ENCODE results near the gene DARS2. TPM values are rescaled to one million over a fixed set of nuclear protein-coding genes. Genes with fewer than 3 reads are reported as not detected.

The DARS2 gene
- total RNA-seq (2014; rRNA removed; shearing (Covaris generic)) = 49.9 and 50.6 TPM in 2 replicates

DNA sequence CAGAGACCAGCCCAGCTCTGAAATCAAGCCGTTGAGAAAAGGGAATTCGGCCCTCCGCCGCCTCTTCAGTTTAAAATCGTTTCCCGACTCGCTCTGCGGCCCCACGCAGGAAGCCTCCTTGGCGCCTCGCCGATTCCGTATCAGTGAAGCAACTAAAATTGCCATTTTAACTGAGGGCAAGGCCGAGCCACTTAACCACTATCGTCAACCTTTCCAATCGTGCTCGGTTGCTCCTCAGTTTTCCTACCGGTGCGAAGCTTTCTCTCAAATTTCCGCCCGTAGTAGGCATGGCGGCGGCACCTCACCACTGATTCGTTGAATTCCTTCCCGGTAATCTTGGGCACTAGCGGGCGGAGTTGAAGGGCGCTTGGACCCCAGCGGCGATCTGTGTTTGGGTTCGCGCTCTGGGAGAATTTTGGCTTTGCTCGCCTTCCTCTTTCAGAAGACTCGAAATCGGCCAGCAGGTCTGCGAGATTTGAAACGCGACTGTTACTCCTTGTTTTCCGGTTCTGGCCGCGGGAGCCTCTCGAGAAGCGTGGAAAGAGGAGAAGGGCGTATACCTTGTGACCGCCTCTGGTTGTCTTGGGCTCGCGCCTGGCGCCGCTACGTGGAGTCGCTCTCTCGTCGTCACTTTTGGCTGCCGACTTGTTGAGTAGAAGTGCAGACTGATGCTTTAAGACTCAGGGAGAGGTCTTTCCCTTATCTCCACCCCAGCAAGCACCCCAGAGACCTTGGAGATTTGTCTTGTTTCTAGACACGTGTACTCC, at the start of gene DARS2, which contains the start of gene CENPL:
TSS of gene DARS2 (plus strand) at position 359 of the 767 bp plus-strand sequence. CDS start 557 bp downstream, outside the sequence.
TSS of gene CENPL (minus strand) at position 569 of the 767 bp plus-strand sequence. CDS start 13,584 bp downstream, outside the sequence.

DNA sequence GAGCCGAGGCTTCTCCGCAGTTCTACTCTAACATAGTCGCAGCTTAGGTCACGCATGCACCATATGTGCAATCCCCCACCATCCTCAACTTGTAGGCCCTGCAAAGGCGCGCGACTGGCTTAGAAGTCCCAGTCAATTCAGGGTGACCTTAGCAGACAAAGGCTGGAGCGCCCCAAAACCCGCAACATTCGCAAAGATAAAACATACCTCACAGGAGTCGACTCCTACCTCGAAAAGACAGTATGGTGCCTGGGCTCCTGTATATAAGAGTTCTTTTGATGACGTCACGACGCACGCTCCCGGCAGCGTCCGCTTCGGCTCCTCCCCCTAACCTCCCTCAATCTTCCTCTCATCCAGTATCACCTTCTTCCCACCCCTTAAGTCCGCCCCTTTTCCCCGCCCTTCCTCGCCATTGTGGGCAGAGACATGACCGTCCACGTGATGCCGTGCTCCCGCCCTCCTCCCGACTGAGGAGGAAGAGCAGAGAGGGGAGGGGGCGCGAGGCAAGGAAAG, 43.3 kb downstream of the DARS2 start, which contains the start of gene GAS5:
TSS of gene GAS5 (minus strand) at position 237 of the 513 bp plus-strand sequence.

GRCh38 chr1:173868266-173869020, 44.0 kb downstream of the DARS2 start, which contains the start of gene ZBTB37:
TSS of gene ZBTB37 (plus strand) at chr1:173868380. CDS start at chr1:173870226, 1,846 bp downstream.

Small RNA genes within 50 kb of the gene (small RNA-seq; reads per million reads assigned to genes)
- not detected for gene RF00019

Other genes with a start within 250 kb of the DARS2 start
- gene SLC9C2, start 221.6 kb upstream of the DARS2 start, total RNA-seq (2014; rRNA removed; shearing (Covaris generic)) = 0.41 TPM in 1 of 2 replicates, not detected in the other
- gene TEX50, start 189.3 kb upstream of the DARS2 start, total RNA-seq (2014; rRNA removed; shearing (Covaris generic)) = not detected in 2 replicates
- gene ANKRD45, start 154.8 kb upstream of the DARS2 start, total RNA-seq (2014; rRNA removed; shearing (Covaris generic)) = 0.45 and 0.61 TPM in 2 replicates
- 16.1 and 20.9 TPM in 2 replicates for gene KLHL20, start 109.7 kb upstream of the DARS2 start, total RNA-seq (2014; rRNA removed; shearing (Covaris generic))
- gene CENPL, start 210 bp downstream of the DARS2 start, total RNA-seq (2014; rRNA removed; shearing (Covaris generic)) = 22.6 and 32.3 TPM in 2 replicates
- gene GAS5, start 43.3 kb downstream of the DARS2 start, total RNA-seq (2014; rRNA removed; shearing (Covaris generic)) = 758 and 872 TPM in 2 replicates
- 5.2 and 5.4 TPM in 2 replicates for gene ZBTB37, start 43.7 kb downstream of the DARS2 start, total RNA-seq (2014; rRNA removed; shearing (Covaris generic))
- gene SERPINC1, start 92.7 kb downstream of the DARS2 start, total RNA-seq (2014; rRNA removed; shearing (Covaris generic)) = 0.11 TPM in 1 of 2 replicates, not detected in the other
- 11.1 and 13.7 TPM in 2 replicates for gene RC3H1, start 197.7 kb downstream of the DARS2 start, total RNA-seq (2014; rRNA removed; shearing (Covaris generic))

Data from A375 (cell line).